RWPE1 (cell line): ENCODE results near the gene PITPNM2.

ENCODE experiments used
- CTCF ChIA-PET: fragments of 350-600 bp; sonication (Branson Sonifier 250); formaldehyde crosslinking; extraction: SDS; loops from one replicate; lab custom pipeline; 2021; lab: Yijun Ruan, JAX
- POLR2A ChIA-PET: fragments of 400-600 bp; formaldehyde crosslinking; extraction: SDS; loops from one replicate; lab custom pipeline; 2020; ENCODE audit warnings: antibody characterized with exemption; ENCODE audit not compliant: low non-redundant PET; lab: Yijun Ruan, JAX
- DNase-seq: peaks from one replicate; pipeline ENCODE4 v3.0.0; 2012; ENCODE audit warnings: low spot score
- H3K27ac ChIP-seq: fragments of 450-650 bp; 2 replicates; pipeline ENCODE4 v1.5.1; 2017
- CTCF ChIP-seq: fragments of 450-650 bp; conservative IDR thresholded peaks from 2 replicates; pipeline ENCODE4 v1.5.1; 2017; ENCODE audit warnings: low read depth, mild to moderate bottlenecking

PITPNM2 gene

GRCh38 chr12:123102781-123103503, 47.9 kb downstream of the PITPNM2 start:
- no peak for DNase-seq
- TF ChIP-seq CTCF: no peak
- H3K27ac ChIP-seq: no peak overlapping the region
- ChIA-PET CTCF (interaction anchor here (0.7 kb wide), 1 partner anchor 12 kb away, joined by 3 read pairs; no protein-coding TSS in a partner anchor), POLR2A (no interaction called here)

GRCh38 chr12:123102366-123102765, 48.5 kb downstream of the PITPNM2 start:
- TF ChIP-seq CTCF: no peak
- no peak for DNase-seq
- CTCF ChIA-PET: no interaction called here
- no peak overlapping the region for H3K27ac ChIP-seq
- POLR2A ChIA-PET: no interaction called here

GRCh38 chr12:123101526-123101925, 49.4 kb downstream of the PITPNM2 start:
- POLR2A ChIA-PET: no interaction called here
- CTCF ChIA-PET: no interaction called here
- DNase-seq: no peak
- no peak for TF ChIP-seq CTCF
- no peak overlapping the region for H3K27ac ChIP-seq
